ENCODE measurements around the gene TMEM263.

TMEM263 gene

GRCh38 chr12:107017042-107017441 is 61.3 kb downstream of the TMEM263 start:
- Histone ChIP-seq H3K4me1 (ENCODE audit: control insufficient read depth in 1 of 2, insufficient read depth in 1 of 2, low read depth in 1 of 2, low read length in 1 of 2) (no peaks in the 10 kb centered on the region), H3K36me3 (no peaks in the 10 kb centered on the region), H3K27ac (no peak overlapping the region), H3K9me3 (no peaks in the 10 kb centered on the region), H3K27me3 (no peaks in the 10 kb centered on the region), H3K4me3 (ENCODE audit: low read depth in 1 of 2, low read length in 1 of 2) (no peak overlapping the region)
- TF ChIP-seq, protein P1, sequence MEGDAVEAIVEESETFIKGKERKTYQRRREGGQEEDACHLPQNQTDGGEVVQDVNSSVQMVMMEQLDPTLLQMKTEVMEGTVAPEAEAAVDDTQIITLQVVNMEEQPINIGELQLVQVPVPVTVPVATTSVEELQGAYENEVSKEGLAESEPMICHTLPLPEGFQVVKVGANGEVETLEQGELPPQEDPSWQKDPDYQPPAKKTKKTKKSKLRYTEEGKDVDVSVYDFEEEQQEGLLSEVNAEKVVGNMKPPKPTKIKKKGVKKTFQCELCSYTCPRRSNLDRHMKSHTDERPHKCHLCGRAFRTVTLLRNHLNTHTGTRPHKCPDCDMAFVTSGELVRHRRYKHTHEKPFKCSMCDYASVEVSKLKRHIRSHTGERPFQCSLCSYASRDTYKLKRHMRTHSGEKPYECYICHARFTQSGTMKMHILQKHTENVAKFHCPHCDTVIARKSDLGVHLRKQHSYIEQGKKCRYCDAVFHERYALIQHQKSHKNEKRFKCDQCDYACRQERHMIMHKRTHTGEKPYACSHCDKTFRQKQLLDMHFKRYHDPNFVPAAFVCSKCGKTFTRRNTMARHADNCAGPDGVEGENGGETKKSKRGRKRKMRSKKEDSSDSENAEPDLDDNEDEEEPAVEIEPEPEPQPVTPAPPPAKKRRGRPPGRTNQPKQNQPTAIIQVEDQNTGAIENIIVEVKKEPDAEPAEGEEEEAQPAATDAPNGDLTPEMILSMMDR (IDR thresholded peaks at IDR 0.05) = no peak

- no peak overlapping the region for H3K4me3 ChIP-seq (ENCODE audit: low read depth in 1 of 2, low read length in 1 of 2)
- no peaks in the 10 kb centered on the region for H3K36me3 ChIP-seq
- no peaks in the 10 kb centered on the region for H3K9me3 ChIP-seq
- no peak overlapping the region for H3K27ac ChIP-seq
- TF ChIP-seq, protein P1 (IDR thresholded peaks at IDR 0.05) = no peak
- no peaks in the 10 kb centered on the region for H3K4me1 ChIP-seq (ENCODE audit: control insufficient read depth in 1 of 2, insufficient read depth in 1 of 2, low read depth in 1 of 2, low read length in 1 of 2)
- H3K27me3 ChIP-seq = no peaks in the 10 kb centered on the region
Observed at GRCh38 chr12:107019546-107019945, 63.8 kb downstream of the TMEM263 start.

Data from neutrophil (primary cell).